HG02678 (cell line): ENCODE data around the gene AQP7.
A peak's percentile ranks its signal among the peaks of the same experiment; 100 is the strongest.
"Not testable (repeated sequence)": the region's sequence is repeated elsewhere in the genome, so short reads cannot be mapped to it uniquely, and the experiment has no call there.

Source experiments
- ATAC-seq: cut with Tn5 transposase; IDR thresholded peaks from one replicate; pipeline ENCODE4 v1.9.1; 2021; ENCODE audit warnings: mild to moderate bottlenecking, moderate library complexity; ENCODE audit not compliant: unreplicated experiment

AQP7 gene

GRCh38 chr9:33377089-33377715, 25.2 kb downstream of the AQP7 start:
- no peak for ATAC-seq

GRCh38 chr9:33375841-33376321, 26.5 kb downstream of the AQP7 start:
- no peak for ATAC-seq

- no peak for ATAC-seq
These were observed 27.0 kb downstream of the AQP7 start for GRCh38 chr9:33375238-33375840.

- ATAC-seq: peak; percentile 72
These were observed 27.6 kb downstream of the AQP7 start for GRCh38 chr9:33374634-33375237.

- ATAC-seq: no peak
These were observed 28.2 kb downstream of the AQP7 start for GRCh38 chr9:33374190-33374589.

GRCh38 chr9:33372900-33373299, 29.5 kb downstream of the AQP7 start:
- no peak for ATAC-seq

- ATAC-seq: no peak
These were observed 35.3 kb downstream of the AQP7 start for GRCh38 chr9:33366979-33367480.

- not testable (repeated sequence) for ATAC-seq
These were observed 37.6 kb downstream of the AQP7 start for GRCh38 chr9:33364814-33365213.

- no peak for ATAC-seq
These were observed 38.2 kb downstream of the AQP7 start for GRCh38 chr9:33364127-33364526.

GRCh38 chr9:33358641-33359040, 43.7 kb downstream of the AQP7 start:
- not testable (repeated sequence) for ATAC-seq

- ATAC-seq: no peak
These were observed 46.4 kb downstream of the AQP7 start for GRCh38 chr9:33355933-33356332.

GRCh38 chr9:33354651-33355211, 47.6 kb downstream of the AQP7 start:
- ATAC-seq: no peak

- no peak for ATAC-seq
These were observed 50.8 kb downstream of the AQP7 start for GRCh38 chr9:33351547-33351946.

GRCh38 chr9:33350310-33350709, 52.1 kb downstream of the AQP7 start:
- no peak for ATAC-seq

- no peak for ATAC-seq
These were observed 52.6 kb downstream of the AQP7 start for GRCh38 chr9:33349743-33350142.

GRCh38 chr9:33348998-33349397, 53.4 kb downstream of the AQP7 start:
- no peak for ATAC-seq

GRCh38 chr9:33346564-33346963, 55.8 kb downstream of the AQP7 start:
- no peak for ATAC-seq

GRCh38 chr9:33344145-33344544, 58.2 kb downstream of the AQP7 start:
- no peak for ATAC-seq

- ATAC-seq: no peak
These were observed 61.2 kb downstream of the AQP7 start for GRCh38 chr9:33341182-33341581.

GRCh38 chr9:33340186-33340585, 62.2 kb downstream of the AQP7 start:
- no peak for ATAC-seq
